HUES6 (cell line): ENCODE results near the gene CRYBG2.
"Not testable (repeated sequence)": the region's sequence is repeated elsewhere in the genome, so short reads cannot be mapped to it uniquely, and the experiment has no call there.

Source experiments
- H3K27ac ChIP-seq: 2 replicates; pipeline ENCODE4 v1.7.0; 2013; ENCODE audit warnings: low read depth, mild to moderate bottlenecking, low read length, inconsistent platforms
- H3K27me3 ChIP-seq: 2 replicates; pipeline ENCODE4 v1.6.1; 2013; ENCODE audit warnings: low read length; ENCODE audit not compliant: control insufficient read depth, insufficient read depth
- H3K36me3 ChIP-seq: 2 replicates; pipeline ENCODE4 v1.6.1; 2013; ENCODE audit warnings: low read length; ENCODE audit not compliant: control insufficient read depth, insufficient read depth
- H3K4me1 ChIP-seq: 2 replicates; pipeline ENCODE4 v1.6.1; 2013; ENCODE audit warnings: low read length; ENCODE audit not compliant: control insufficient read depth, insufficient read depth
- H3K4me3 ChIP-seq: 2 replicates; pipeline ENCODE4 v1.5.1; 2013; ENCODE audit warnings: low read depth, low read length
- H3K9ac ChIP-seq: one replicate; pipeline ENCODE4 v1.6.1; 2013; ENCODE audit warnings: mild to moderate bottlenecking, low read length
- H3K9me3 ChIP-seq: 2 replicates; pipeline ENCODE4 v1.6.1; 2013; ENCODE audit warnings: low read depth, low read length; ENCODE audit not compliant: control insufficient read depth, insufficient read depth

The CRYBG2 gene

GRCh38 chr1:26353976-26354820, at the start of gene CRYBG2:
CRYBG2 (minus strand) TSS chr1:26354130; CDS start chr1:26346657, 7,473 bp downstream.
- Histone ChIP-seq H3K27me3 (peaks cover 7% of the 10 kb centered on the region), H3K9ac (no peak within 1 kb of the TSS), H3K36me3 (no peaks in the 10 kb centered on the region), H3K27ac (no peak within 1 kb of the TSS), H3K4me1 (peaks cover 51% of the 10 kb centered on the region), H3K4me3 (no peak within 1 kb of the TSS), H3K9me3 (no peaks in the 10 kb centered on the region)

GRCh38 chr1:26403656-26404055, 49.7 kb upstream of the CRYBG2 start:
- no peaks in the 10 kb centered on the region for H3K27me3 ChIP-seq
- peaks cover under 1% of the 10 kb centered on the region; the same call in 1 of the 2 replicates for H3K4me1 ChIP-seq
- H3K36me3 ChIP-seq: no peaks in the 10 kb centered on the region
- no peak overlapping the region for H3K9ac ChIP-seq
- no peak overlapping the region for H3K27ac ChIP-seq
- H3K9me3 ChIP-seq: no peaks in the 10 kb centered on the region
- no peak overlapping the region for H3K4me3 ChIP-seq

GRCh38 chr1:26401891-26402290, 48.0 kb upstream of the CRYBG2 start:
- Histone ChIP-seq H3K27me3 (no peaks in the 10 kb centered on the region), H3K4me1 (no peaks in the 10 kb centered on the region), H3K36me3 (no peaks in the 10 kb centered on the region), H3K4me3 (no peak overlapping the region), H3K9me3 (no peaks in the 10 kb centered on the region), H3K9ac (no peak overlapping the region), H3K27ac (no peak overlapping the region)

- no peak overlapping the region for H3K27ac ChIP-seq
- no peaks in the 10 kb centered on the region for H3K9me3 ChIP-seq
- H3K9ac ChIP-seq: no peak overlapping the region
- no peaks in the 10 kb centered on the region for H3K4me1 ChIP-seq
- no peaks in the 10 kb centered on the region for H3K36me3 ChIP-seq
- H3K4me3 ChIP-seq: no peak overlapping the region
- H3K27me3 ChIP-seq: no peaks in the 10 kb centered on the region
These were observed 45.1 kb upstream of the CRYBG2 start for GRCh38 chr1:26399034-26399433.

- Histone ChIP-seq H3K27me3 (no peaks in the 10 kb centered on the region), H3K9me3 (no peaks in the 10 kb centered on the region), H3K4me3 (no peak overlapping the region), H3K27ac (no peak overlapping the region), H3K9ac (no peak overlapping the region), H3K36me3 (no peaks in the 10 kb centered on the region), H3K4me1 (peaks cover 10% of the 10 kb centered on the region)
These were observed 41.8 kb upstream of the CRYBG2 start for GRCh38 chr1:26395754-26396153.

- Histone ChIP-seq H3K9me3 (no peaks in the 10 kb centered on the region), H3K4me1 (peaks cover 15% of the 10 kb centered on the region), H3K4me3 (no peak overlapping the region), H3K27ac (no peak overlapping the region), H3K9ac (no peak overlapping the region), H3K36me3 (no peaks in the 10 kb centered on the region), H3K27me3 (no peaks in the 10 kb centered on the region)
These were observed 37.5 kb upstream of the CRYBG2 start for GRCh38 chr1:26391450-26391849.

GRCh38 chr1:26389604-26390247, 35.8 kb upstream of the CRYBG2 start:
- no peak overlapping the region for H3K4me3 ChIP-seq
- H3K4me1 ChIP-seq: peaks cover 22% of the 10 kb centered on the region
- H3K36me3 ChIP-seq: no peaks in the 10 kb centered on the region
- H3K9me3 ChIP-seq: no peaks in the 10 kb centered on the region
- no peak overlapping the region for H3K27ac ChIP-seq
- H3K27me3 ChIP-seq: no peaks in the 10 kb centered on the region
- no peak overlapping the region for H3K9ac ChIP-seq

- H3K4me3 ChIP-seq: no peak overlapping the region
- no peak overlapping the region for H3K9ac ChIP-seq
- H3K9me3 ChIP-seq: no peaks in the 10 kb centered on the region
- no peak overlapping the region for H3K27ac ChIP-seq
- no peaks in the 10 kb centered on the region for H3K36me3 ChIP-seq
- peaks cover 22% of the 10 kb centered on the region for H3K4me1 ChIP-seq
- no peaks in the 10 kb centered on the region for H3K27me3 ChIP-seq
These were observed 35.0 kb upstream of the CRYBG2 start for GRCh38 chr1:26388791-26389445.

GRCh38 chr1:26387447-26387846, 33.5 kb upstream of the CRYBG2 start:
- peaks cover 22% of the 10 kb centered on the region for H3K4me1 ChIP-seq
- H3K27ac ChIP-seq: no peak overlapping the region
- H3K9ac ChIP-seq: no peak overlapping the region
- no peaks in the 10 kb centered on the region for H3K27me3 ChIP-seq
- H3K4me3 ChIP-seq: no peak overlapping the region
- no peaks in the 10 kb centered on the region for H3K9me3 ChIP-seq
- no peaks in the 10 kb centered on the region for H3K36me3 ChIP-seq

GRCh38 chr1:26385063-26385462, 31.1 kb upstream of the CRYBG2 start:
- H3K4me1 ChIP-seq: peaks cover 12% of the 10 kb centered on the region
- not testable (repeated sequence) for H3K36me3 ChIP-seq, H3K4me3 ChIP-seq, H3K9ac ChIP-seq, H3K27ac ChIP-seq, H3K9me3 ChIP-seq, H3K27me3 ChIP-seq

GRCh38 chr1:26384076-26384475, 30.1 kb upstream of the CRYBG2 start:
- H3K9ac ChIP-seq: no peak overlapping the region
- H3K36me3 ChIP-seq: no peaks in the 10 kb centered on the region
- no peak overlapping the region for H3K27ac ChIP-seq

More at GRCh38 chr1:26384076-26384475, 30.1 kb upstream of the CRYBG2 start:
- H3K9me3 ChIP-seq: no peaks in the 10 kb centered on the region
- H3K4me1 ChIP-seq: peaks cover 7% of the 10 kb centered on the region
- no peaks in the 10 kb centered on the region for H3K27me3 ChIP-seq
- no peak overlapping the region for H3K4me3 ChIP-seq
